A549 (cell line): ENCODE measurements around the gene ABCC1. TPM values are rescaled to one million over a fixed set of nuclear protein-coding genes. Genes with fewer than 3 reads are reported as not detected.

Experiments used
- ATAC-seq, 2 experiments: fragments of 200-7000 bp in 1 of 2; fragments of >200 bp in 1 of 2; cut with Nextera tagmentation in 1 of 2; cut with Tn5 transposase in 1 of 2; 3 replicates each; pipeline versions ENCODE4 v1.8.0 to v1.9.1; 2018 to 2020; ENCODE audit warnings: mild to moderate bottlenecking in 1 of 2, moderate library complexity in 1 of 2
- CTCF ChIA-PET: fragments of 300-600 bp; sonication (Branson Sonifier 250); formaldehyde crosslinking; extraction: SDS; loops from one replicate; lab custom pipeline; 2021; ENCODE audit warnings: antibody characterized with exemption, inconsistent platforms; lab: Yijun Ruan, JAX
- POLR2A ChIA-PET: fragments of 350-600 bp; formaldehyde crosslinking; extraction: SDS; loops from one replicate; lab custom pipeline; 2021; ENCODE audit warnings: antibody characterized with exemption, inconsistent platforms; lab: Yijun Ruan, JAX
- DNase-seq, 2 experiments: peaks; one replicate each; pipeline versions ENCODE4 v3.0.0 to v3.0.0-alpha.2; 2011 to 2016; ENCODE audit warnings: low read depth in 1 of 2, low spot score in 1 of 2
- FAIRE-seq: peaks from 2 replicates; lab custom pipeline; 2011; peaks lifted over from hg19 to GRCh38; lab: Jason Lieb, UNC
- H3K27ac ChIP-seq, 2 experiments: fragments of >200 bp; sonication (Bioruptor Twin); formaldehyde crosslinking; 3 replicates each; pipeline ENCODE4 v1.5.1; 2016 to 2017
- H3K4me1 ChIP-seq: fragments of >200 bp; sonication (Bioruptor Twin); formaldehyde crosslinking; 3 replicates; pipeline ENCODE4 v1.6.1; 2016
- H3K4me2 ChIP-seq: fragments of >200 bp; sonication (Bioruptor Twin); formaldehyde crosslinking; 3 replicates; pipeline ENCODE4 v1.6.1; 2016
- H3K4me3 ChIP-seq: fragments of >200 bp; sonication (Bioruptor Twin); formaldehyde crosslinking; 3 replicates; pipeline ENCODE4 v1.5.1; 2016
- H3K9me3 ChIP-seq: fragments of >200 bp; sonication (Bioruptor Twin); formaldehyde crosslinking; 3 replicates; pipeline ENCODE4 v1.6.1; 2016
- CHD2 ChIP-seq: fragments of 150-350 bp; IDR thresholded peaks from 2 replicates; pipeline ENCODE4 v1.6.1; 2014; ENCODE audit warnings: low read length; ENCODE audit not compliant: partially characterized antibody
- CHD4 ChIP-seq: fragments of 200-600 bp; sonication (generic); IDR thresholded peaks from 2 replicates; pipeline ENCODE4 v1.6.1; 2016; ENCODE audit warnings: antibody characterized with exemption, mild to moderate bottlenecking, borderline replicate concordance
- EHF ChIP-seq: fragments of 250-450 bp; sonication (Bioruptor Pico); IDR thresholded peaks from 2 replicates; pipeline ENCODE4 v1.5.0; 2020; ENCODE audit warnings: mild to moderate bottlenecking
- FOXS1 ChIP-seq: fragments of 250-450 bp; sonication (Bioruptor Pico); IDR thresholded peaks from 2 replicates; pipeline ENCODE4 v1.5.0; 2020; ENCODE audit warnings: mild to moderate bottlenecking, moderate library complexity
- HEYL ChIP-seq: fragments of 250-450 bp; sonication (Bioruptor Pico); IDR thresholded peaks from 2 replicates; pipeline ENCODE4 v1.8.0; 2021; ENCODE audit warnings: mild to moderate bottlenecking, moderate library complexity
- HOXA7 ChIP-seq: fragments of 250-450 bp; sonication (Bioruptor Pico); IDR thresholded peaks from 2 replicates; pipeline ENCODE4 v1.5.0; 2020; ENCODE audit warnings: mild to moderate bottlenecking, moderate library complexity
- MAFK ChIP-seq: fragments of 450-650 bp; IDR thresholded peaks from 2 replicates; pipeline ENCODE4 v1.6.1; 2014; ENCODE audit not compliant: partially characterized antibody
- NFE2L2 ChIP-seq: fragments of 150-350 bp; conservative IDR thresholded peaks from 2 replicates; pipeline ENCODE4 v1.6.1; 2014; ENCODE audit warnings: low read length
- POLR2A ChIP-seq: IDR thresholded peaks from 2 replicates; pipeline ENCODE4 v1.6.1; 2012; ENCODE audit warnings: mild to moderate bottlenecking, low read length
- RFX5 ChIP-seq: fragments of 450-650 bp; IDR thresholded peaks from 2 replicates; pipeline ENCODE4 v1.7.1; 2014; ENCODE audit warnings: antibody characterized with exemption, mild to moderate bottlenecking, moderate library complexity
- TFCP2L1 ChIP-seq: fragments of 250-450 bp; sonication (Bioruptor Pico); IDR thresholded peaks from 2 replicates; pipeline ENCODE4 v1.5.0; 2021; ENCODE audit warnings: mild to moderate bottlenecking
- ZFP36 ChIP-seq: fragments of 450-650 bp; IDR thresholded peaks from 2 replicates; pipeline ENCODE4 v1.6.1; 2014; ENCODE audit warnings: borderline replicate concordance; ENCODE audit not compliant: partially characterized antibody
- ZNF302 ChIP-seq: fragments of 250-450 bp; sonication (Bioruptor Pico); IDR thresholded peaks from 2 replicates; pipeline ENCODE4 v1.9.0; 2021; ENCODE audit warnings: inconsistent platforms, mild to moderate bottlenecking, moderate library complexity
- WGBS: methylation state at CpG from one replicate; pipeline ENCODE4 v1.1.6; 2017; ENCODE audit errors: missing lambda C conversion rate; 5-methylcytosine and 5-hydroxymethylcytosine counted together
- polyA plus RNA-seq, 4 experiments: library from polyadenylated mRNA; depleted of rRNA in 3 of 4; stranded (reverse); fragments of >200 nt; fragmentation: RNase III in 1 of 4; extraction: RNeasy Plus Mini Kit Qiagen cat#74134 plus additional on column Dnase treatment in 1 of 4; gene quantifications; 2 replicates in 3 of 4; 3 replicates in 1 of 4; pipeline ENCODE4 v1.2.3, GENCODE V29; 2011 to 2017
- TF ChIP-seq, protein P1 (sequence below): fragments of 150-350 bp; IDR thresholded peaks from 2 replicates; pipeline ENCODE4 v1.6.1; 2014; ENCODE audit warnings: low read depth, mild to moderate bottlenecking, low read length
- TF ChIP-seq, protein P2 (sequence below): IDR thresholded peaks from 2 replicates; pipeline ENCODE4 v1.6.1; 2012
- TF ChIP-seq, protein P3 (sequence below): fragments of >200 bp; sonication (Bioruptor Twin); formaldehyde crosslinking; IDR thresholded peaks from 2 replicates; pipeline ENCODE4 v1.6.1; 2016
- TF ChIP-seq, protein P4 (sequence below): IDR thresholded peaks from 2 replicates; pipeline ENCODE4 v1.6.1; 2012; ENCODE audit warnings: low read depth, borderline replicate concordance
- TF ChIP-seq, protein P5 (sequence below): IDR thresholded peaks from 2 replicates; pipeline ENCODE4 v1.6.1; 2012
- TF ChIP-seq, protein P6 (sequence below): fragments of 250-450 bp; sonication (Bioruptor Pico); IDR thresholded peaks from 2 replicates; pipeline ENCODE4 v1.5.0; 2020; ENCODE audit warnings: low read depth, mild to moderate bottlenecking, moderate library complexity

Gene ABCC1
- polyA plus RNA-seq, 2 of the 4 experiments (the other 2 are of a cell fraction): 56.5 to 93.8 TPM

DNA sequence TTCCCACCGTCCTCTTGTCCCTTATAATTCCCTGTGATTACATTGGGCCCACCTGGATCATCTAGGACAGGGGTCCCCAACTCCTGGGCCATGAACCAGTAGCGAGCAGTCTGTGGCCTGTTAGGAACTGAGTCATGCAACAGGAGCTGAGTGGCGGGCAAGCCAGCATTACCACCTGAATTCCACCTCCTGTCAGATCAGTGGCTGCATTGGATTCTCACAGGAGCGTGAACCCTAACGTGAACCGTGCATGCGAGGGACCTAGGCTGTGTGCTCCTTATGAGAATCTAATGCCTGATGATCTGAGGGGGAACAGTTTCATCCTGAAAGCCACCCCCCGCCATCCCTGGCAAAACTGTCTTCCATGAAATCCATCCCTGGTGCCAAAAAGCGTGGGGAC lies 36.8 kb downstream of the ABCC1 start:
- FAIRE-seq: no peak
- TF ChIP-seq ZNF302 (CRISPR knock-in tag): no peak
- no peak for TF ChIP-seq HEYL (CRISPR knock-in tag)
- TF ChIP-seq, protein P1, sequence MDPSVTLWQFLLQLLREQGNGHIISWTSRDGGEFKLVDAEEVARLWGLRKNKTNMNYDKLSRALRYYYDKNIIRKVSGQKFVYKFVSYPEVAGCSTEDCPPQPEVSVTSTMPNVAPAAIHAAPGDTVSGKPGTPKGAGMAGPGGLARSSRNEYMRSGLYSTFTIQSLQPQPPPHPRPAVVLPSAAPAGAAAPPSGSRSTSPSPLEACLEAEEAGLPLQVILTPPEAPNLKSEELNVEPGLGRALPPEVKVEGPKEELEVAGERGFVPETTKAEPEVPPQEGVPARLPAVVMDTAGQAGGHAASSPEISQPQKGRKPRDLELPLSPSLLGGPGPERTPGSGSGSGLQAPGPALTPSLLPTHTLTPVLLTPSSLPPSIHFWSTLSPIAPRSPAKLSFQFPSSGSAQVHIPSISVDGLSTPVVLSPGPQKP: no peak
- no peak for TF ChIP-seq NFE2L2
- TF ChIP-seq, protein P2, sequence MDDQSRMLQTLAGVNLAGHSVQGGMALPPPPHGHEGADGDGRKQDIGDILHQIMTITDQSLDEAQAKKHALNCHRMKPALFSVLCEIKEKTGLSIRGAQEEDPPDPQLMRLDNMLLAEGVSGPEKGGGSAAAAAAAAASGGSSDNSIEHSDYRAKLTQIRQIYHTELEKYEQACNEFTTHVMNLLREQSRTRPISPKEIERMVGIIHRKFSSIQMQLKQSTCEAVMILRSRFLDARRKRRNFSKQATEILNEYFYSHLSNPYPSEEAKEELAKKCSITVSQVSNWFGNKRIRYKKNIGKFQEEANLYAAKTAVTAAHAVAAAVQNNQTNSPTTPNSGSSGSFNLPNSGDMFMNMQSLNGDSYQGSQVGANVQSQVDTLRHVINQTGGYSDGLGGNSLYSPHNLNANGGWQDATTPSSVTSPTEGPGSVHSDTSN: no peak
- no peak for TF ChIP-seq HOXA7 (CRISPR knock-in tag)
- TF ChIP-seq TFCP2L1 (CRISPR knock-in tag): no peak
- no peak for TF ChIP-seq RFX5
- no peak for TF ChIP-seq POLR2A
- TF ChIP-seq, protein P3, sequence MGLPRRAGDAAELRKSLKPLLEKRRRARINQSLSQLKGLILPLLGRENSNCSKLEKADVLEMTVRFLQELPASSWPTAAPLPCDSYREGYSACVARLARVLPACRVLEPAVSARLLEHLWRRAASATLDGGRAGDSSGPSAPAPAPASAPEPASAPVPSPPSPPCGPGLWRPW: no peak
- TF ChIP-seq EHF (CRISPR knock-in tag): no peak
- no peak for TF ChIP-seq FOXS1 (CRISPR knock-in tag)
- TF ChIP-seq ZFP36: no peak
- TF ChIP-seq, all 56 proteins: peak for 0
- Histone ChIP-seq H3K4me2 (no peak overlapping the region), H3K27ac (peak overlapping the region in 1 of 2 experiments; percentile 97; a peak in 3 of 6 replicates), H3K4me1 (peaks cover 71% of the 10 kb centered on the region), H3K4me3 (no peak overlapping the region), H3K9me3 (peaks cover 13% of the 10 kb centered on the region)
- ATAC-seq: no peak
- DNase-seq: no peak
- 91% methylated on average over 9 of the region's 9 CpGs for WGBS
- ChIA-PET CTCF (interaction anchor here (1.0 kb wide), 1 partner anchor 9 kb away, joined by 3 read pairs; no protein-coding TSS in a partner anchor), POLR2A (no interaction called here)

DNA sequence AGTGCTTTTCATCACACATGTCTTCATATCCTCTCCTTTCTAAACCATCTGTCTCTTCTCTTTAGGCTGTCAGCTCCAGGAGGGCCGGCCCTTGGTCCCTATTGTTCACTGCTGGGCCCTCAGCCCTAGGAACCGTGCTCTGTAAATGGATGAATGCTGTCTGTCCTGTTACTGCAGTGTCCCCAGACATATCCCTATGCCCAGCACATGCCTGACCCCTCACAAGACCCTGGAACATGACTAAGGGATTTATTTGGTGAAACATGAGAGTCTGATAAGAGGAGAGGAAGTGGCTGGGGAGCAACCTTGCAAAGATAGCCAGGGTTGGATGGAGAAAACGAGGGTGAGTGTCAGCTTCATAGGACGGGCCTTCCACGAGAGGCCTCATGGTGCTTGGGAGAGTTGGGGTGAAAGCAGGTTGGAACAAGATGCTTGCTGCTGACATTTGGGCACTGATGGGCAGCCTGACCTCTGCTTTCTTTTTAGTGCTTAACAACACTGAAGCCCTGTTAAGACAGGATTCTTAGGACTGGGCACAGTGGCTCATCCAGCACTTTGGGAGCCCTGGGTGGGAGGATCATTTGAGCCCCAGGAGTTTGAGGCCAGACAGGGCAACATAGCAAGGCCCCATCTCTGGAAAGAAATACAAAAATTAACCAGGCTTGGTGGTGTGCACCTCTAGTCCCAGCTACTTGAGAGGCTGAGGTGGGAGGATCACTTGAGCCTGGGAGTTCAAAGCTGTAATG lies 39.0 kb downstream of the ABCC1 start:
- ATAC-seq (peak; percentile 37 to 49), DNase-seq (no peak), FAIRE-seq (no peak)
- TF ChIP-seq, protein P4, sequence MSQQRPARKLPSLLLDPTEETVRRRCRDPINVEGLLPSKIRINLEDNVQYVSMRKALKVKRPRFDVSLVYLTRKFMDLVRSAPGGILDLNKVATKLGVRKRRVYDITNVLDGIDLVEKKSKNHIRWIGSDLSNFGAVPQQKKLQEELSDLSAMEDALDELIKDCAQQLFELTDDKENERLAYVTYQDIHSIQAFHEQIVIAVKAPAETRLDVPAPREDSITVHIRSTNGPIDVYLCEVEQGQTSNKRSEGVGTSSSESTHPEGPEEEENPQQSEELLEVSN: 0 out of 2 replicates have a peak, but pooled peaks have one; percentile 21
- TF ChIP-seq, protein P5, sequence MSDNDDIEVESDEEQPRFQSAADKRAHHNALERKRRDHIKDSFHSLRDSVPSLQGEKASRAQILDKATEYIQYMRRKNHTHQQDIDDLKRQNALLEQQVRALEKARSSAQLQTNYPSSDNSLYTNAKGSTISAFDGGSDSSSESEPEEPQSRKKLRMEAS: peak; percentile 59
- TF ChIP-seq NFE2L2 (peak; percentile 62), MAFK (peak; percentile 91), FOXS1 (CRISPR knock-in tag) (no peak), CHD4 (no peak)
- TF ChIP-seq, protein P6, sequence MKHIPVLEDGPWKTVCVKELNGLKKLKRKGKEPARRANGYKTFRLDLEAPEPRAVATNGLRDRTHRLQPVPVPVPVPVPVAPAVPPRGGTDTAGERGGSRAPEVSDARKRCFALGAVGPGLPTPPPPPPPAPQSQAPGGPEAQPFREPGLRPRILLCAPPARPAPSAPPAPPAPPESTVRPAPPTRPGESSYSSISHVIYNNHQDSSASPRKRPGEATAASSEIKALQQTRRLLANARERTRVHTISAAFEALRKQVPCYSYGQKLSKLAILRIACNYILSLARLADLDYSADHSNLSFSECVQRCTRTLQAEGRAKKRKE (CRISPR knock-in tag): peak; percentile 35; the same call in 1 of the 2 replicates
- POLR2A ChIA-PET: no interaction called here
- peak overlapping the region; percentile 65 for H3K4me2 ChIP-seq
- WGBS: 43% methylated on average over 5 of the region's 5 CpGs
- peak overlapping the region; percentile 73 to 97 for H3K27ac ChIP-seq
- H3K4me1 ChIP-seq: peaks cover 81% of the 10 kb centered on the region
- CTCF ChIA-PET: interaction anchor here (0.5 to 1.6 kb wide), 8 partner anchors 18 to 209 kb away, joined by 3 read pairs; partner anchors contain the start of gene CEP20
- H3K9me3 ChIP-seq: no peaks in the 10 kb centered on the region
- H3K4me3 ChIP-seq: no peak overlapping the region

DNA sequence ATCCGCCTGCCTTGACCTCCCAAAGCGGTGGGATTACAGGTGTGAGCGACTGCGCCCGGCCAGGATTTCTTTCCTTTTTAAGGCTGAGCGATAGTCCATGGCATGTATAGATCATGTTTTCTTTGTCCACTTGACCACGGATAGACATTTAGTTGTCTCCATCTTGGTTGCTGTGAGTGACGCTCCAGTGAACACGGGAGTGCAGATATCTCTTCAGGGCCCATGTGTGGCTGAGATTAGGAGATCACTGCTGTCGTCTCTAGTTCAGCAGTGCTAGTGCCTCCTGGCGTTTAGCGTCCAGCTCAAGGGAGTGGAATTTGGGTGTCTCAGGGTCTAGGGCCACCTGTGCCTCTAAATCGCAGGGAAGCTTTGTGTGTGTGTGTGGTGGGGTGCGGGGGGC lies 41.5 kb downstream of the ABCC1 start:
- ChIA-PET POLR2A (no interaction called here), CTCF (interaction anchor here (1.1 to 1.8 kb wide), 3 partner anchors 18 to 116 kb away, joined by 4 to 5 read pairs (median 4); no protein-coding TSS in a partner anchor)
- Histone ChIP-seq H3K9me3 (no peaks in the 10 kb centered on the region), H3K27ac (peak overlapping the region in 1 of 2 experiments; percentile 97; a peak in 3 of 6 replicates), H3K4me3 (no peak overlapping the region), H3K4me2 (no peak overlapping the region), H3K4me1 (peaks cover 87% of the 10 kb centered on the region)
- no peak for ATAC-seq
- DNase-seq: no peak
- no peak for TF ChIP-seq CHD2
- no peak for TF ChIP-seq MAFK
- TF ChIP-seq, protein P5: no peak
- TF ChIP-seq, protein P1: no peak
- 91% methylated on average over 14 of the region's 14 CpGs for WGBS
- no peak for FAIRE-seq
